ENCODE data around the gene SETDB2. TPM values are rescaled to one million over a fixed set of nuclear protein-coding genes. Genes with fewer than 3 reads are reported as not detected.
A peak's percentile ranks its signal among the peaks of the same experiment; 100 is the strongest.

The SETDB2 gene
- total and polyA plus RNA-seq, 2 of the 13 experiments (the other 11 are each of a cell fraction or from before 2014, with no cell fraction given) = 8.1 to 8.7 TPM

DNA sequence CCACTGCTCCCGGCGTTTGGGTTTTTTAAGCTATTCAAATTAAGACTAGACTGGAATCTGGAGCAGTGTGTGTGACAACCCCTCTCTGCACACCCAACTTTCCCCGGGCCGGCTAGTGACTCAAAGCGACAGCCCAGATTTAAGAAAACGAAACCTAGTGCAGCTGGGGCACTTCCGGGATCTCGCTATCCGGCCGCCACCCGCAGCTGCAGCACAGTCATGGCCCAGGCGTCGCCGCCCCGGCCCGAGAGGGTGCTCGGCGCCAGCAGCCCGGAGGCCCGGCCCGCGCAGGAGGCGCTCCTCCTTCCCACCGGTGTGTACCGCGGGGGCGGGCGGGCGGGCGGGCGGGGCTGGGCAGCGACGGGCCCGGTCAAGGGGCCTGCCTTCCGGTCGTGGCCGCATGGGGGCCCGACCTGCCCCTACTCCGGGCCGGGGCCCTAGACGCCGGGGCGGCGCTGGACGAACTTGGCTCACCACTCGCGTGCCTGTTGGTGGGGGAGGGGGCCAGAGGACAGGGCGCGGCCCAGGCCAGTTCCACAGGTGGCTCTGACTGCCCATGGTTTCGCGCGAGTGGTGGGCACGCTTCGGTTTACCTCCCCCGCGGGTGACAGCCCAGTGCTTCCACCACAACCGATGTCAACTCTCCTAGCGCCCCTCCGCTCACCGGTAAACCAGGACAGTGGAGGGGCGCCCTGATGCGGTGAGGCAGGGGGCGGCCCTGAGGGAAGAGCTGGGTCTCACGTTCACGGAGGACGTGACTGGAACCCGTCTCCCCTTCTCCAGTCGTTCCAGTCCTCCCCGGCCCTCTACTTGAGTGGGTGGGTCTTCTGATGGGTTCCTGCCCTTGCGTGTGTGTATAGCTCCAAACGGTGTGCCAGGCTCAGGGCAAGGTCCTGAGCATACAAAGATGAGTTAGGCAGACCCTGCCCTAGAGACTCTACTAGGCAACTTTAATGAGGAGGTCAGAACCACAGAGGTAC, 52.0 kb downstream of the SETDB2 start, which contains the start of gene PHF11 (continued):
- no peak for TF ChIP-seq ETS1 (CRISPR knock-in tag; IDR thresholded peaks at IDR 0.05)
- TF ChIP-seq CTCF (CRISPR knock-in tag; IDR thresholded peaks at IDR 0.05) = peak; percentile 42; the same call in 1 of the 2 replicates
- TF ChIP-seq, protein P1, sequence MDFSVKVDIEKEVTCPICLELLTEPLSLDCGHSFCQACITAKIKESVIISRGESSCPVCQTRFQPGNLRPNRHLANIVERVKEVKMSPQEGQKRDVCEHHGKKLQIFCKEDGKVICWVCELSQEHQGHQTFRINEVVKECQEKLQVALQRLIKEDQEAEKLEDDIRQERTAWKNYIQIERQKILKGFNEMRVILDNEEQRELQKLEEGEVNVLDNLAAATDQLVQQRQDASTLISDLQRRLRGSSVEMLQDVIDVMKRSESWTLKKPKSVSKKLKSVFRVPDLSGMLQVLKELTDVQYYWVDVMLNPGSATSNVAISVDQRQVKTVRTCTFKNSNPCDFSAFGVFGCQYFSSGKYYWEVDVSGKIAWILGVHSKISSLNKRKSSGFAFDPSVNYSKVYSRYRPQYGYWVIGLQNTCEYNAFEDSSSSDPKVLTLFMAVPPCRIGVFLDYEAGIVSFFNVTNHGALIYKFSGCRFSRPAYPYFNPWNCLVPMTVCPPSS (IDR thresholded peaks at IDR 0.05) = no peak
- TF ChIP-seq SKIL (CRISPR knock-in tag; IDR thresholded peaks at IDR 0.05; ENCODE audit: borderline replicate concordance) = peak; percentile 65; the same call in 1 of the 2 replicates
- TF ChIP-seq TFE3 (CRISPR knock-in tag; IDR thresholded peaks at IDR 0.05) = no peak
- TF ChIP-seq ONECUT2 (CRISPR knock-in tag; IDR thresholded peaks at IDR 0.05) = no peak
- no peak for TF ChIP-seq ZNF549 (CRISPR knock-in tag; IDR thresholded peaks at IDR 0.05)
- TF ChIP-seq, protein P2, sequence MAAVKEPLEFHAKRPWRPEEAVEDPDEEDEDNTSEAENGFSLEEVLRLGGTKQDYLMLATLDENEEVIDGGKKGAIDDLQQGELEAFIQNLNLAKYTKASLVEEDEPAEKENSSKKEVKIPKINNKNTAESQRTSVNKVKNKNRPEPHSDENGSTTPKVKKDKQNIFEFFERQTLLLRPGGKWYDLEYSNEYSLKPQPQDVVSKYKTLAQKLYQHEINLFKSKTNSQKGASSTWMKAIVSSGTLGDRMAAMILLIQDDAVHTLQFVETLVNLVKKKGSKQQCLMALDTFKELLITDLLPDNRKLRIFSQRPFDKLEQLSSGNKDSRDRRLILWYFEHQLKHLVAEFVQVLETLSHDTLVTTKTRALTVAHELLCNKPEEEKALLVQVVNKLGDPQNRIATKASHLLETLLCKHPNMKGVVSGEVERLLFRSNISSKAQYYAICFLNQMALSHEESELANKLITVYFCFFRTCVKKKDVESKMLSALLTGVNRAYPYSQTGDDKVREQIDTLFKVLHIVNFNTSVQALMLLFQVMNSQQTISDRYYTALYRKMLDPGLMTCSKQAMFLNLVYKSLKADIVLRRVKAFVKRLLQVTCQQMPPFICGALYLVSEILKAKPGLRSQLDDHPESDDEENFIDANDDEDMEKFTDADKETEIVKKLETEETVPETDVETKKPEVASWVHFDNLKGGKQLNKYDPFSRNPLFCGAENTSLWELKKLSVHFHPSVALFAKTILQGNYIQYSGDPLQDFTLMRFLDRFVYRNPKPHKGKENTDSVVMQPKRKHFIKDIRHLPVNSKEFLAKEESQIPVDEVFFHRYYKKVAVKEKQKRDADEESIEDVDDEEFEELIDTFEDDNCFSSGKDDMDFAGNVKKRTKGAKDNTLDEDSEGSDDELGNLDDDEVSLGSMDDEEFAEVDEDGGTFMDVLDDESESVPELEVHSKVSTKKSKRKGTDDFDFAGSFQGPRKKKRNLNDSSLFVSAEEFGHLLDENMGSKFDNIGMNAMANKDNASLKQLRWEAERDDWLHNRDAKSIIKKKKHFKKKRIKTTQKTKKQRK (IDR thresholded peaks at IDR 0.05; ENCODE audit: low read length) = no peak
- TF ChIP-seq HDAC1 (CRISPR knock-in tag; IDR thresholded peaks at IDR 0.05) = peak; percentile 54
- no peak for TF ChIP-seq RXRB (CRISPR knock-in tag; IDR thresholded peaks at IDR 0.05; ENCODE audit: borderline replicate concordance)
- TF ChIP-seq, protein P3, sequence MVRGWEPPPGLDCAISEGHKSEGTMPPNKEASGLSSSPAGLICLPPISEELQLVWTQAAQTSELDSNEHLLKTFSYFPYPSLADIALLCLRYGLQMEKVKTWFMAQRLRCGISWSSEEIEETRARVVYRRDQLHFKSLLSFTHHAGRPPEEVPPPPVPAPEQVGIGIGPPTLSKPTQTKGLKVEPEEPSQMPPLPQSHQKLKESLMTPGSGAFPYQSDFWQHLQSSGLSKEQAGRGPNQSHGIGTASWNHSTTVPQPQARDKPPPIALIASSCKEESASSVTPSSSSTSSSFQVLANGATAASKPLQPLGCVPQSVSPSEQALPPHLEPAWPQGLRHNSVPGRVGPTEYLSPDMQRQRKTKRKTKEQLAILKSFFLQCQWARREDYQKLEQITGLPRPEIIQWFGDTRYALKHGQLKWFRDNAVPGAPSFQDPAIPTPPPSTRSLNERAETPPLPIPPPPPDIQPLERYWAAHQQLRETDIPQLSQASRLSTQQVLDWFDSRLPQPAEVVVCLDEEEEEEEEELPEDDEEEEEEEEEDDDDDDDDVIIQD (CRISPR knock-in tag; IDR thresholded peaks at IDR 0.05; ENCODE audit: low read depth) = no peak
- TF ChIP-seq KAT8 (CRISPR knock-in tag; IDR thresholded peaks at IDR 0.05) = peak; percentile 45; the same call in 1 of the 2 replicates
- peak; percentile 57; the same call in 1 of the 2 replicates for TF ChIP-seq TARDBP (CRISPR knock-in tag; IDR thresholded peaks at IDR 0.05)
- TF ChIP-seq ATF7 (IDR thresholded peaks at IDR 0.05) = no peak
- no peak for TF ChIP-seq ATF7 (CRISPR knock-in tag; IDR thresholded peaks at IDR 0.05)
